Loucy (cell line): Measurements from ENCODE around the gene SYT1.

Source experiments
- EZH2phosphoT487 ChIP-seq: fragments of 200-600 bp; IDR thresholded peaks from 2 replicates; pipeline ENCODE4 v1.6.1; 2018; ENCODE audit warnings: antibody characterized with exemption, mild to moderate bottlenecking, moderate library complexity, borderline replicate concordance
- TF ChIP-seq, protein P1 (sequence below): fragments of 200-600 bp; sonication (generic); conservative IDR thresholded peaks from 2 replicates; pipeline ENCODE4 v1.5.1; 2014; ENCODE audit warnings: mild to moderate bottlenecking, antibody characterized with exemption, low read length

DNA sequence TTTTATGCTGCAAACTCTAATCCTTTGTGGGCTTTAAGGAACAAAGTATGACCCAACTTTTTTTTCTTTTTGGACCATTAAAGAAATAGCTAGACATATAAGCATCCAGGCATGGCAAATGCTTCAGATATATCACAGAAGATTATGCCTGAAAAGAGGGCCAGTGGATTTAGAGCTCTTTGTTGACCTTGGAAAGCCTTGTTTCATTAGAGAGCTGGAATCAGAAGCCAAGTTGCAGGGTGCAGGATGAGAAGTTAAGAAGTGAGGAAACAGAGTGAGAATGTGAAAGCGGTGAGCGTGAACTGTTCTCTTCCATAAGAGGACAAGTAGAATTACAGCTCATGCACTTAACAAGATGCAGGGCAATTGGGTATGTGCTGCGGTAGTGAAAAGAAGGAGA, 373.7 kb downstream of the SYT1 start:
- TF ChIP-seq, protein P1, sequence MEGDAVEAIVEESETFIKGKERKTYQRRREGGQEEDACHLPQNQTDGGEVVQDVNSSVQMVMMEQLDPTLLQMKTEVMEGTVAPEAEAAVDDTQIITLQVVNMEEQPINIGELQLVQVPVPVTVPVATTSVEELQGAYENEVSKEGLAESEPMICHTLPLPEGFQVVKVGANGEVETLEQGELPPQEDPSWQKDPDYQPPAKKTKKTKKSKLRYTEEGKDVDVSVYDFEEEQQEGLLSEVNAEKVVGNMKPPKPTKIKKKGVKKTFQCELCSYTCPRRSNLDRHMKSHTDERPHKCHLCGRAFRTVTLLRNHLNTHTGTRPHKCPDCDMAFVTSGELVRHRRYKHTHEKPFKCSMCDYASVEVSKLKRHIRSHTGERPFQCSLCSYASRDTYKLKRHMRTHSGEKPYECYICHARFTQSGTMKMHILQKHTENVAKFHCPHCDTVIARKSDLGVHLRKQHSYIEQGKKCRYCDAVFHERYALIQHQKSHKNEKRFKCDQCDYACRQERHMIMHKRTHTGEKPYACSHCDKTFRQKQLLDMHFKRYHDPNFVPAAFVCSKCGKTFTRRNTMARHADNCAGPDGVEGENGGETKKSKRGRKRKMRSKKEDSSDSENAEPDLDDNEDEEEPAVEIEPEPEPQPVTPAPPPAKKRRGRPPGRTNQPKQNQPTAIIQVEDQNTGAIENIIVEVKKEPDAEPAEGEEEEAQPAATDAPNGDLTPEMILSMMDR, result no peak
- no peak for TF ChIP-seq EZH2phosphoT487
